Epidermal melanocyte (primary cell): ENCODE data around the gene IL1RAPL2.

Experiments used
- DNase-seq: peaks from one replicate; pipeline ENCODE4 v3.0.0; 2011; ENCODE audit warnings: low spot score; ENCODE audit not compliant: insufficient read length

IL1RAPL2 gene

DNA sequence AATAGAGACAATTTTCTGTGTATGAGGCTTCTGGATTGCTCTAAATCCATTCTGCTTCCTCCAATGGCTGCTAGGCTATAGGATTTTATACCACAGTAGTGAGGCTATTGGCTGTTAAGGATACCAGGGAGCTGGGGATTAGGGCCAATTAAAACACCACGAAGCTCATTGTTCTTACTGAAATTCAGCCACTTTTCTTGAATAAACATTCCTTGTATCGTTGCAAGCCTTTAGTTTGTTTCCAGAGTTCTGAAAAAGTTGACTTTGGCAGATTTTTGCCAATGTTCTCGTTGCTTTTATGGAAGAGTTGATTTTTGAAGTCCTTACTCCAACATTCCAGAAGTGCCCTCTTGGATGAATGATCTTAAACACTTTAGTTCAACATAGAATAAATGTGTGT, 892.8 kb downstream of the IL1RAPL2 start:
- DNase-seq = no peak

GRCh38 chrX:105460376-105460775, 894.4 kb downstream of the IL1RAPL2 start:
- no peak for DNase-seq

GRCh38 chrX:105461016-105461415, 895.0 kb downstream of the IL1RAPL2 start:
- DNase-seq = no peak

DNA sequence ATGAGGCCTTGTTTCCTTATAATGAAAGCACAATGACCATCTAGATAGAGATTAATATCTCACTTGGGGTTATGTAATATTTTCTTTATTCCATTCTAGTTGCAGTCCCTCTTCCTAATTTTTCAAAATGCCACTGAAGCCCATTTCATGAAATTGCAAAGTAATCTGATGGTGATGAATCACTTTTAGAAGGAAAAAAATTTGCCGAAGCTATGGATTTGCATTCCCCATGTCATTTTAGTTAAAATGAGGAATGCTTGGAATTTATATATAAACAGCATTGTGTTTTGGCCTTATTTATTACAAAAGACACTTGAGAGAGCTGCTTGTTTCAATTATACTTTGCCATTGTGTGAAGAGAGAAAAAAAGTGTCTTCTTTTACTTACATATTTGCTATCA, 896.2 kb downstream of the IL1RAPL2 start:
- no peak for DNase-seq

DNA sequence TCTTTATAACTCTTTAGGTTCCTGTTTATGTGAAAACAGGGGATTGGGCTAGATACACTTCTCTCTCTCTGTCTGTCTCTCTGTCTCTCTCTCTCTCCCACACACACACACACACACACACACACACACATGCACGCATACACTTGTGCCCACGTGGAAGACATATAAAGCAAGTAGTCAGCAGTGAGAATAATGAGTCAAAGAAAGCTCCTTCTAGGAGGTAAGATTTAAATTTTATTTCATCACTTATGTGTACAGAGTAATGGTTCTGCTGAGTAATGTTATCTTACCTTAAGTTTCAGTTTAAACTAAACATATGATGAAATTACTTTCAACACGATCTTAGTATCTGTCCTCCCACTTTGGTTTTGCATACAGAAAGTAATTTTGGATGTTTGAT, 897.5 kb downstream of the IL1RAPL2 start:
- DNase-seq = no peak

- DNase-seq = no peak
These were observed 898.6 kb downstream of the IL1RAPL2 start for GRCh38 chrX:105464618-105465017.

DNA sequence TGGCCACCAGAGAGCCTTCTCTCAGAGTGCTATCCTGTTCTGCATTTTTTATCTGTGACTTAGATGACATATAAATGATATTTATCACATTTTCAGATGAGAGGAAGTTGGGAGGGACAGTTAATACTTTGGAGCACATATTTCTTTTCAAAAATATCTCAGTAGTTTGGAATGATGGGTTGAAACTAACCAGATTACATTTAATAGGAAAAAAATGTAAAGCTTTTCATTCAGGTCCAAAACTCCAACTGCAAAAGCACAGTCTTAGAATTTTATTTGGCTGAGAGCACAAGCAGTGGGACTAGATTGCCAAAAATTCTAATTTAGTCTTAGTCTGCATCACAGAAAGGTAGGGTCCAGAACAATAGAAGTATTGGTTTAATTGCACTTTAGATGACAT, 902.7 kb downstream of the IL1RAPL2 start:
- DNase-seq = no peak

GRCh38 chrX:105471597-105471996, 905.6 kb downstream of the IL1RAPL2 start:
- no peak for DNase-seq

GRCh38 chrX:105475801-105476200, 909.8 kb downstream of the IL1RAPL2 start:
- DNase-seq = no peak

DNA sequence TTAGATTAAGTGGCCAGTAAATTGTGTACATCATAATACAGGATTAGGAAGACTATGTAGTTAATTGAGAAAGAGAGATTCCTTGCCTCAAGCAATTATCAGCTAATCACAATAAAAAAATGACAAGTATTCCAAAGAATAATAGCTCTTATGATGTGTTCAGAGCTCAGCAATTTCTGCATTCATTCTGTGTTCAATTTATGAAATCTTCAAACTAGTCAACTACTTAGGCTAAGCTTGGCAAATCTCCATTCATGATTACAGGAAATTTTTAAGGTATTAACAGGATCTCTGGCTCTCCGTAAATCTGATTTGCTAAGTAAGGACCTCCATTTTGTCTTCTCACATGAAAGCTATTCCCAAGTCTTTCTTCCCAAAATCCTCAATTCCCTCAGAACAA, 911.4 kb downstream of the IL1RAPL2 start:
- DNase-seq = no peak

- no peak for DNase-seq
These were observed 914.8 kb downstream of the IL1RAPL2 start for GRCh38 chrX:105480646-105481310.

- no peak for DNase-seq
These were observed 917.0 kb downstream of the IL1RAPL2 start for GRCh38 chrX:105483011-105483410.

- no peak for DNase-seq
These were observed 922.7 kb downstream of the IL1RAPL2 start for GRCh38 chrX:105488716-105489115.

- DNase-seq = no peak
These were observed 929.4 kb downstream of the IL1RAPL2 start for GRCh38 chrX:105495376-105495775.

GRCh38 chrX:105502336-105502735, 936.3 kb downstream of the IL1RAPL2 start:
- no peak for DNase-seq

DNA sequence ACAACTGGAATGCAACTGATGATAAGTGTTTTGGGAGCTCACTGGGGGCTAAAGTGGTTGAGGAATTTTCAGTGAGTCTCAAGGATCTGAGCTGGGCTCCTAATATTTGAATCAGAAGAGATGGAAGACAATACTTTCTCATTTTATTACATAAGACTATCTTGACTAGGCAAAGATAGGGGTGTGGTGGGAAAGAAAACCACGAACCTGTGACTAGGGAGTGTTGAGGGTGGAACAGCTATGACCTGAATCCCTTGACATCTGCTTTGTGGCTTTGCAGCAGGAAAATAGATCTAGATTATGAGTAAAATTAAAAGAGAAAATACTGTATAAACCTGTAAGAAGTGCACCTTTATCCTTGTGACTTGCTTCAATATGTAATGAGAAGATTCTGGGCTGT, 949.6 kb downstream of the IL1RAPL2 start:
- no peak for DNase-seq

DNA sequence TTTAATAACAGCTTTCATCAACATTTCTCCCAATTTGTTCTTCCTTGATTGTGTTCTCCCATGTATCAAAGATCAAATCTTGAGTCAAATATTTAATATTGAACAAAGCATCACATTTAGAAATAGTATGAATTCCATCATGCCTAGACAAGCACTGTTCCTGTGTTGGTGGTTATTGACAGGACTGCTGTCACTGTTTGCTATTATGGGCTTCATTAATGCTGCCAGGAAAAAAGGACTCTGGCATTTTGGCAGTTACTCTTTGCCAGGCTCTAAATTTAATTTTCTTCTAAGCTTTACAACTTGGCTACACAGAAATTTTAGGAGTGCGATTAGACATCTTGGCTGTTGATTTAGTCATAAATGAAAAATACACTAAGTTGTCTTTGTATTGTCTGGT, 960.4 kb downstream of the IL1RAPL2 start:
- DNase-seq = no peak

DNA sequence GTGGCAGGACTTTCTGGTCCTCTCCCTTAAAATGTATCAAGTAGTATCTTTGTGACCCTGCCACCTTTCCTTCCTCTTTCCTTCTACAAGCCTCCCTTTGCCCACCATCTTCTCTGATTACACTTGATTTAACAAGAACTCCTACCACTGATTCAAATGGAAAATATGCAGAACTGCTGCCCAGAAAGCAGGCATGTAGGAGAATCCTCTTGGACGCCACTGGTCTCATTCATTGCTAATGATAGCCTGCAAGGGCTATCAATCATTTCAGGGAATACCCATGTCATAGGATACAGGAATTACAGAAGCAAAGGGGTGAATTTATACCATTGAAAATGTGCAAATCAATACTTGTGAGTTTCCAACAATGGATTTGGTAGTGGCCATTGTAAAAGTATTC, 961.8 kb downstream of the IL1RAPL2 start:
- no peak for DNase-seq

- DNase-seq = no peak
These were observed 968.0 kb downstream of the IL1RAPL2 start for GRCh38 chrX:105533951-105534350.

DNA sequence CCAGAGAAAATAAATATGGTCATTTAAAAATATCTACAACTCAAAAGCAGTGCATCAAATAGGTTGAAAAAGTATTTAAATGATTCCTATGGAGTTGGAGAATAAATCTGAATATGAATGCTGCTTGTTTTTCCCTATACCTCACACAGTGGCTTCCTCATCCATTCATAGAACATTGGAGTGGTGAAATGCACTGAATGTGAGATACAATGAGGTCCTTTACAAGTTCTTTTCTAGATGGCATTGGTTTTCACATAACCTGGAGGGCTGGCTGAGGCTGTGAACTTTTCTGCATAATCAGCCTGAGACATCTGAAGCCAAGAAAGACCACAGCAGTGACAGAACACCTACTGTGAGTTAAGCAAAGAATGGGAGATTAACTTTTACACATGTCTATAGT, 977.3 kb downstream of the IL1RAPL2 start:
- DNase-seq = no peak

GRCh38 chrX:105550043-105550663, 984.2 kb downstream of the IL1RAPL2 start:
- no peak for DNase-seq

DNA sequence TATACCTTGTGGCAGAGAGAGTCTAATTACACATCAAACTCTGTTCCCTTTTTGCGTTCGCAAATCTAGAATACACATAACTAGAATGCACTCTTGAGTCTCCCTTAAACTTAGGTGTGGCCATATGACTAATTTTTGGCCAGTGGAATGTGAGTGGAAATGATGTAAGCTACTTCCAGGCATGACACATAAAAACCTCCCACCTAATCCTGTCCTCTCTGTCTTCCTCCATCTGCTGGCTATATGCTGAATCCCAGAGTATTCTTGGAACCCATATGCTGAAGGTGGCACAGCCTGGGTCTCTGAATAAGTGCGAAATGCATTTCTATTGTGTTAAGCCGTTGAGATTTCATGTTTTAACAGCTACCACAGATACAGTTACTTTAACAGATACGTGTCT, 986.4 kb downstream of the IL1RAPL2 start:
- no peak for DNase-seq

- DNase-seq = no peak
These were observed 987.1 kb downstream of the IL1RAPL2 start for GRCh38 chrX:105553118-105553517.
